GM11168 (cell line): ENCODE results near the gene BACE1.
"Not testable (repeated sequence)": the region's sequence is repeated elsewhere in the genome, so short reads cannot be mapped to it uniquely, and the experiment has no call there.

Experiments
- in situ Hi-C: fragments of 300-500 bp; cut with MboI; formaldehyde crosslinking; loops from one replicate; pipeline ENCODE4 v1.12.0; 2022; ENCODE audit warnings: low sequenced_read_pairs; ENCODE audit not compliant: unreplicated experiment

The BACE1 gene

DNA sequence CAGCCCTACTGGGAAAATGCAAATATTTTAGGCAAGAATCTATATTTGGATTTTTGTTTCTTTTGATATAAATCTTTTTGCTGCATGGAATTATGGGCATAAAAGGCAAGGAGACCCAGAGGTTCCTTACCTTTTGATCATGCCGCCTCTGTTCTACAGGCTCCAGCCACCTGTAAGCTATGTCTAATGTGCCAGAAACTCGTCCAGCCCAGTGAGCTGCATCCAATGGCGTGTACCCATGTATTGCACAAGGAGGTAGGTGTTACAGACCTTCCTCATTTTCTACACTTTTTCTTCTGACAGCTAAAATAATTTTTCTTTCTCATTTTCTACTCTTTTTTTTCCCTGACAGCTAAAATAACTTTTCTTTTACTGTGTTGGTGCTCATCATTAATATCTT lies 33.1 kb downstream of the BACE1 start:
- in situ Hi-C loops = loop anchor here (5.0 kb wide), 1 partner anchor 34 kb away; the partner anchor contains the start of gene BACE1

DNA sequence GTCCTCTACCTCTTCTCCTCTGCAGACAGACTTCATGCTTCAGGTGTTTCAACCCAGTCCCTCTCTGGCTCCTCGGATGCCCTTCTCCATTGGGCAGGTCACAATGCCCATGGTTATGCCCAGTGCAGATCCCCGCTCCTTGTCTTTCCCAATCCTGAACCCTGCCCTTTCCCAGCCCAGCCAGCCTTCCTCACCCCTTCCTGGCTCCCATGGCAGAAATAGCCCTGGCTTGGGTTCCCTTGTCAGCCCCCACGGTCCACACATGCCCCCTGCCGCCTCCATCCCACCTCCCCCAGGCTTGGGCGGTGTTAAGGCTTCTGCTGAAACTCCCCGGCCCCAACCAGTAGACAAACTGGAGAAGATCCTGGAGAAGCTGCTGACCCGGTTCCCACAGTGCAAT lies 34.2 kb downstream of the BACE1 start:
- in situ Hi-C loops = loop anchor here (5.0 kb wide), 1 partner anchor 35 kb away; the partner anchor contains the start of gene BACE1

DNA sequence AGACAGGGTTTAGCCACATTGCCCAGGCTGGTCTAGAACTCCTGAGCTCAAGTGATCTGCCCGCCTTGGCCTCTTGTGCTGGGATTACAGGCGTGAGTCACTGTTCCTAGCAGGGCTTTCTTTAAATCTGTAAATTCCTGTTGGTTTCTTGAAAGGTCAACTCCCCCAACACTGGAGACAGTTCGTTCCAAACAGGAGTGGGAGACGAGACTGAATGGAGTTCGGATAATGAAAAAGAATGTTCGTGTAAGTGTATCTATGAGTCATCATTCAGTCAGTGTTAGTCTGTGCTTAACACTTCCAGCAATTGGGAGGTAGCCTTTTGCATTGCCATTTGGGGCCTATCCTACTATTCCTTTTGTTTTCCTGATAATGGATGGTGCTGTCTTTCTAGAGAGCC lies 34.9 kb downstream of the BACE1 start:
- in situ Hi-C loops = loop anchor here (5.0 kb wide), 1 partner anchor 36 kb away; the partner anchor contains the start of gene BACE1

DNA sequence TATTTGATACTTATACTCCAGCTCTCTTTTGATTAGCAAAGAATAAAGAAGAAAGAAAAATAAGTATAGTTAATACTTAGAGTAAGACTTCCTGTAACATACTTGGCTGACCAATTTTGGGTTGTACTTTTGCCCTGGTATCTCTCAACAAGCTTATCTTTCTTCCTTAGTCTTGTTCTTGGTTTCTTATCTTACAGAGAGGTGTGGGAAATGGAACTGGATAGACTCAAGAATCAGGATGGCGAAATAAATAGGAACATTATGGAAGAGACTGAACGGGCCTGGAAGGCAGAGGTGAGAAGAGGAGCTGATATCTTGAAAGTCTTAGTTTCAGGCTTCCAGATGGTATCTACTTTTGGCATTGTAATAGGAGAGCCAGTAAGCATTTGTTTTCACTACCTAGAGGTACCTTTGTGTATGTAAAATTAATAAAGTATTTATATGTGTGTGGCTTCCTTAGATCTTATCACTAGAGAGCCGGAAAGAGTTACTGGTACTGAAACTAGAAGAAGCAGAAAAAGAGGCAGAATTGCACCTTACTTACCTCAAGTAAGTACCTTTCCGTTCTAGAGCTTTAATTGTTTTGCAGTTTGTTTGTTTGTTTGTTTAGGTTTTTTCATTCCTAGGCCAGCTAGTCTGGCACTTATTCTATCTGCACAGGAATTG lies 36.2 kb downstream of the BACE1 start:
- in situ Hi-C loops = loop anchor here (5.0 kb wide), 1 partner anchor 37 kb away; the partner anchor contains the start of gene BACE1

DNA sequence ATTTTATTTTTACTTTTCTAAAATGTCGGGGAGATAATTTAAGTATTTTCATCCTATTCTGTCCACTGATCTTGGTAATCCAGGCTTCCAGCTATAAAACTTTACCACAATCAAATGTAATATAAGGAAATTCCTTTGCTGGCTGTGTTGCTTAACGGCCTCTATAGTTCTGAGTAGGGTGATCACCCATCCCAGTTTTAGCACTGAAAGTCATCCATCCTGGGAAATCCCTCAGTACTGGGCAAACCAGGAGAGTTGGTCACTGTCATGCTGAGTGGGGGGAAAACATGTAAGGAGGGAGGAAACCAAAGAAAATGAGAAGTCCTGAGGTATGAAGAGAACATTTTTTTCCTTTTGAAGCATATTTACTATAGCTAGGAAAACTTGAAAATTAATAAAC lies 37.7 kb downstream of the BACE1 start:
- in situ Hi-C loops = no loop called here

DNA sequence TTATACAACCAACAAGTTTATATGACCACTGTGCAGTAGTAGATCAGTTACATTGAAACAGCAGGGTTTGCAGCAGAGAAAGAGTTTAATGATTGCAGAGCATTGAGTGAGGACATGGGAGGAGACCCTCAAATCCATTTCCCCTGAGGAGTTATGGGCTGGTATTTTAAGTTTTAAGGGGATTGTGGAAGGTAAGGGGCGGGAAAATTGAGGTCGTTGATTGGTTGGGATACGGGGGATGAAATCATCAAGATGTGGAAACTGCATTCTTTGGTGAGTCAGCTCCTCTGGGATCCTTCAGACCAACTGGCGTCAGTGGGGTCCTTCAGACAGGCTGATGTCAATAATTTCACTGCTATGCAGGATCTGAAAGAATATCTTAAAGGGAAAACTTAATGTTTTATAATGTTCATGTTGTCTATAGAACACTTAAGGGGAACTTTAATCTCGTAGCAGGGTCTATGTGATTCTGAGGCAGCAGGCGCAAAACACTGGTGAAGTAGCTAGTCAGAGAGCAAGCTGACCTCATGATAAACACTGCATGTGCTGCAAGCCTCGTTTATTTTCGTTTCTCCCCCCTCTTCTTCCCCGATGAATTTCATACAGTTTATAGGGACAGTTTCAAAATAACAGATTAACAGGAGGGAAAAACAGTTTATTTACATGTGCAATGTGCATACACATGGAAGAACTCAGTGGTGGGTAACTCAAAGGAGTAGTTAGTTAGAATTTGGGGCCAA lies 42.3 kb downstream of the BACE1 start:
- in situ Hi-C loops = no loop called here

DNA sequence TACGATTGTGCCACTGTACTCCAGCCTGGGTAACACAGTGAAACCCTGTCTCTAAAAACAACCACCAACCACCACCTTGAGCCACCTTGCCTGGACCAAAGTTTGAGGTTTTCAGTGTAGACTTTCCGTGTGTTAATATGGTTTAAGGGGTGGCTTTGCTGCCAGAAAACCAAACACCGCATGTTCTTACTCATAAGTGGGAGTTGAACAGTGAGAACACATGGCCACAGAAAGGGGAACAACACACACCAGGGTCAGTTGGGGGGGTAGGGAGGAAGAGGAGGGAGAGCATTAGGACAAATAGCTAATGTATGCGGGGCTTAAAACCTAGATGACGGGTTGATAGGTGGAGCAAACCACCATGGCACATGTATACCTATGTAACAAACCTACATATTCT lies 43.9 kb downstream of the BACE1 start:
- in situ Hi-C loops = not testable (repeated sequence)

DNA sequence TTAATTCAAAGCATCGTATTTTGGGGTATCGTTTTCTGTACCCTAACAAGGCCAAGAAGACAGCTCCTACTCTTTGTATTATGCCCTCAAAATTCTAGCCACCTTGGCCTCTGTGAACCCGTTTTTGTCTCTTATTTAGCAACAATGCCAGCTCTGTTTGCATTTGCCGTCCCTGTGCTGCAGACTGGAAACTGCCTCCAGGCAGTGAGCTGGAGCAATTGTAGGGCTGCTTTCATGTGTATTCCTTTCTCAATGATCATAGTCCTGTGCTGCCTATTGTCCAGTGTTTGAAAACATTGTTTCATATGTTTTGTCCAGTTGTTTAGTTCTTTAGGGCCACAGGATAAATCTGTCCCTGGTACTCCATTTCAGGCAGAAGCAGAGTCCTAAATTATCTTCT lies 44.8 kb downstream of the BACE1 start:
- in situ Hi-C loops = no loop called here

DNA sequence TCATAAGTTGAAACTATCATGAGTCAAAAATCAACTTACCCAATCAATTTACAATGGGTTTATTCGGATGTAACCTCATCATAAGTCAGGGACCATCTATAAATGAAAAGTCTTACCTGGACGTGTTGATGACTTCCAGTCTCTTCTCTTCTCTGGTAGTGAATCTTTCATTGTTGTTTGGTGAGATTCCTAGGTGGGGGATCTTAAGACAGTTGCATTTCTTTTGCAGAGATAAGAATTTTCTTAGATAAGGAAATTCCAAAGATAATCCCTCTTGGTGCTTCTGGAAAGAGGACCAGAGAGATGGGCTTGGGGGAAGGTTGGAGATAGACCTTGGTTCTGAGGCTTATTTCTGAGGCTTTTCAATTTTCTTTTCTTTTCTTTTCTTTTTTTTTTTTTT lies 46.2 kb downstream of the BACE1 start:
- in situ Hi-C loops = no loop called here

DNA sequence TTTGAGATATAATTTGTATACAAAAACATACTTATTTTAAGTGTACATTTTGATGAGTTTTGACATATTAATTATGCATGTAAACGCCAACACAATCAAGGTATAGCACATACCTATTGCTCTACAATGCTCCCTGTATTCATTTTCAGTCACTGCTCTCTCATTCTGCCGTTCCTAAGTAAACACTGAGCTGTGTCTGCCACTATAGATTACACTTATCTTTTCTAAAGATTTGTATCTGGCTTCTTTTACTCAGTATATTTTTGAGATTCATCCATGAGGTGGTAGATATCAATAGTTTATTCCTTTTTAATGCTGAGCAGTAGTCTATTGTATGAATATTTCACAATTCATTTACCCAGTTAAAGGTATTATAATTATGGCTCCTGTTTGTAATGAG lies 50.3 kb downstream of the BACE1 start:
- in situ Hi-C loops = no loop called here

DNA sequence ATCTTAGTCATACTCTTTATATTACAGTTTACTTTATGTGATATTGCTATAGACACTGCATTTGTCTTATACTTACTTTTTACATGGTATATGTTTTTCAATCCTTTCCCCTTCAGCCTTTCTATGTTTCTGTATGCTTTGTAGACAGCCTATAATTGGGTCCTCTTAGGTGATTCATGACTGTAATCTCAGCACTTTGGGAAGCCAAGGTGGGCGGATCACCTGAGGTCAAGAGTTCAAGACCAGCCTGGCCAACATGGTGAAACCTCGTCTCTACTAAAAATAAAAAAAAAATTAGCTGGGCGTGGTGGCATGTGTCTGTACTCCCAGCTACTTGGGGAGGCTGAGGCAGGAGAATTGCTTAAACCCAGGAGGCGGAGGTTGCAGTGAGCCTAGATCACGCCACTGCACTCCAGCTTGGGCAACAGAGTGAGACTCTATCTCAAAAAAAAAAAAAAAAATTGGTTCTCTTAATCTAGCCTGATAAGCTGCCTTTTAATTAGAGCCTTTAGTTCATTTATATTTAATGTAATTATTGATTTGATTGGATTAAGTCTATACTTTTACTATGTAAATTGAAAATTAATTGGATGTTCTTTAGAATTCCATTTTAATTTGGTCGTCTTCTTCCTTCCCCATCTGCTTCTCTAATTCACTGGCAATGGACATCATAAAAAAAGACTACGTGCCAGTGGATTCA lies 51.3 kb downstream of the BACE1 start:
- in situ Hi-C loops = not testable (repeated sequence)

DNA sequence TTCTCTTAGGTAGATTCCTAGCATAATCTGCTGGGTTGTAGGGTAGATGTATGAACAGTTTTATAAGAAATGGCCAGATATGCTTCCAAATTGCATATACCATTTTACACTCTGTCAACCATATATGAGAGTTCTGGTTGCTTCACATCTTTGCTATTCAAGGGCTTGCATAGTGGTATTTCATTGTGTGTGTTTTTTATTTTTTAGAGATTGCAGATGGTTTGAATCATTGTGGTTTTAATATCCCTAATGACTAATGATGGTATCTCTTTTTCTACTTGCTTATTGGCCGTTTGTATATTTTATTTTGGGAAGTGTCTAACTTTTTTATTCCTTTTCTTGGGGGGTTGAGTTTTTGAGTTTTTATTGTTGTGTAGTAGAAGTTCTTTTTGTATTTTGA lies 56.6 kb downstream of the BACE1 start:
- in situ Hi-C loops = no loop called here

DNA sequence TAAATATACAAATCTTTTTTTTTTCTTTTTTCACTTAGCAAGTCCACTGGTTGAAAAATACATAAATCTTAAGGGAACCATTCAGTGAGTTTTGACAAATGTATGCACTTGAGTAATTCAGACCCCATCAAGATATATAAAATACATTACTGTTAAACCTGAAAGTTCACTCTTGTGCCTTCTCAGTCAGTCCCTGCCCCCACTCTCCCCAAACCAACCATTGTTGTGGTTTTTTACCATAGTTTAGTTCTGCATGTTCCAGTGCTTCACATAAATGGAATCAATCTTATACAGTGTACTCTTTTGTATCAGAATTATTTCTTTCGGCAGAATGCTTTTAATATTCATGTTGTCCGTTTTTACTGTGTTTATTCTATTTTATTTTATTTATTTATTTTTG lies 57.5 kb downstream of the BACE1 start:
- in situ Hi-C loops = no loop called here

DNA sequence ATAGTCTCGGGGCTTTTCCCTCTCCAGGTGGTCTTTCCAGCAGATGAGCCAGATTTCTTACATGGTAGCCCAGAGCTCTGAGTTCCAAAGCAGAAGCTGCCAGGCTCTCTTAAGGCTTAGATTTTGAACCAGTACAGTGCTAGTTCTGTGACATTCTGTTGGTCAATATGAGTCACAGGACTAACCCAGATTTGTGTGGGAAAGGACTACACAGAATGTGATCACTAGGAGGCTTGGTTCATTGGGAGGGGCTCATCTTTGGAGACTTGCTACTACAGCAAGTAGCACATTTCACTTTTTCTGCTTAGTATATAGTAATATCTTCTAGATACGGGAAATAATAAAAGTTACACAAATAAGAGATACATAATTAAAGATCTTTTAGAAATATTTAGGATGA lies 59.5 kb downstream of the BACE1 start:
- in situ Hi-C loops = no loop called here

DNA sequence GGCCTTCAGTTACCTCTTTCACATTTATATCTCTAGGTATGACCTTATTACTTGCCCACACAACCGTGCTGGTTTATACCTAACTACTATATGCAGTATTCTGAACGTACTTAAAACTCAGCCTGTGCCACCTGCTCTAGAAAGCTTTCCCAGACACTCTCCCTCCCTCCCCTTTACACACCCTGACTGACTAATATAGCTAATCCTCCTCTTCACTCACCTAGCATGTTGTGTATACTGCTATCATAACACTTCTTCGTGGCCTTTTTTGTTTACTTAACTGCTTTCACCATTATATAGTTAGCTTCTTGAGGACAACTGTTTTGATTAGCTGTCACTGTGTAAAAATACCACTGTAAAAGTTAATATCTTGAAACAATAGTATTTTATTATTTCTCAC lies 60.1 kb downstream of the BACE1 start:
- in situ Hi-C loops = no loop called here

DNA sequence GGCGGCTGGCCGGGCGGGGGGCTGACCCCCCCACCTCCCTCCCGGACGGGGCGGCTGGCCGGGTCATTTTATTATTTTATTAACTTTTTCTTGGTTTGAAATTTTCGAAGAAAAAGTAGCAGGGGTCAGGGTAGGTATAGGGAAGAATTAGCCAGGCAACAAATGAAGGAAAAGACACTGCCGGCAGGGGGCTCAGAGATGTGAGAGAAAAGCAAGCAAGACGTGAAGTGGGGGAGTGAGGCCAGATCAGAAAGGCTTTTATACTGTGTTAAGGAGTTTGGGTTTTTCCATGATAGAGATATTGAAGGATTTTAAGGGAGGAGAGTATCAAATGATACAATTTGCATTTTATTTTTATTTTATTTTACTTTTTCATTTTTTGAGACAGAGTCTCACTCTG lies 64.5 kb downstream of the BACE1 start:
- in situ Hi-C loops = no loop called here

DNA sequence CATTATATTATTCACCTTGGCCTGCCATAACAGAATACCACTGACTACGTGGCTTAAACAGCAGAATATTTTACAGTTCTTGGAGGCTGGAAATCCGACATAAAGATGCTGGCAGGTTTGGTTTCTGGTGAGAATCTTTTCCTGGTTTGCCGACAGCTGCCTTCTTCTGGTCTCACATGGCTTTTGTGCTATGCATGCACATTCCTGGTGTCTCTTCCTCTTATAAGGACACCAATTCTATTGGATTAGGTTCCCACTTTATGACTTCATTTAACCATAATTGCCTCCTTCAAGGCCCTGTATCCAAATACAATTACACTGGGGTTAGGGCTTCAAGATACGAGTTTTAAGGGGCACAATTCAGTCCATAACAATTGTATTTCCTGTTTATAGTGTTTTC lies 66.5 kb downstream of the BACE1 start:
- in situ Hi-C loops = no loop called here

DNA sequence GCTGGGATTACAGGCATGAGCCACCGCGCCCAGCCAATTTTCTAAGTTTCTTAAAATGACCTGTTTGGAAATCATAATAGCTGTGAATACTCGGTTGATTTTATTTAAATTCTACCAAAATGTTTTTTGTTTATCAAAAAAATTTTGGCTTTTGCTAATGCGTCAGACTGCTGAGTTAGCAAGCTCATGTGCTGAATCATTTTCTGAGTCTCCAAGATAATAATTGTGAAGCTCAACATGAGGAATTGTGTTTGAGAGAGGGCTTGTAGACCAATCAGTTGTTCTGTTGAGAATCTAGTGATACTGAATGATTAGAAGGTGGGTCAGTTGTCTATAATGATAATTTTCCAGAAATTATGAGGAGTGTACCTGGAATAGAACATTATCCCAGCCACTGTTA lies 67.7 kb downstream of the BACE1 start:
- in situ Hi-C loops = no loop called here

DNA sequence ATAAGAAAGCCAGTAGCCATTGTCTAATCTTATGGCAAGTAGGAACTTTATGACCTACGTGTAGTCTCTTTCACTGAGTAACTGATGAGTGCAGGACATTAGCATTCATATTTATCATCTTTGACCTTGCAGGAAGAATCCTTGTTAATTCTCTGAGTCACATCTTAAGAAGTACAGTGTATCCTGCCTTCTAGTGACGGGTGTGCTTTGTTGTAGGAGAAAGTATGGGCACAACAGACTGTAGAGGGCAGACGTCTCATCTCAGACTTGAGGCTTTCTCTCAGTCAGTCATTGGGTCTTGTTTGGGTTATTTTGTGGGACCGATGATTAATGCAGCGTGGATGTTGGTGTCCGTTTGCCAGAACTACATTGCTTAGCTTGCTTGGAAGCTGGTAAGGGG lies 76.8 kb downstream of the BACE1 start:
- in situ Hi-C loops = no loop called here

DNA sequence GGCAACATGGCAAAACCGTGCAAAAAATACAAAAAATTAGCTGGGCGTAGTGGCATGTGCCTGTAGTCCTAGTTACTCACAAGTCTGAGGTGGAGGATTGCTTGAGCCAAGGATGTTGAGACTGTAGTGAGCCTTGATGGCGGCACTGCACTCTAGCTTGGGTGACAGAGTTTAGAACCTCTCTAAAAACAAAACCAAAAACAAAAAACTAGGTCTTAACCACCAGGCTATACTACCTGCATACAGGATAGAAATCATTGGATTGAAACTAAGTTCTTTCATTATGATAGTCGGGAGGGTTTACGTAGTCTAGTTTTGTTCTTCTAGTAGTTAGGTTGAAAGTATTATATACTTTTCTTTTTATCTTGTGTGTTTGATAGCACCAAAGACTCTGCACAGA lies 77.8 kb downstream of the BACE1 start:
- in situ Hi-C loops = no loop called here
